Hematopoietic multipotent progenitor cell treated with erythropoietin and hydrocortisone succinate and interleukin-3 and kit ligand, for 6 days (in vitro differentiated cells): Measurements from ENCODE around the gene HIRA.
A peak's percentile ranks its signal among the peaks of the same experiment; 100 is the strongest.
"Not testable (repeated sequence)": the region's sequence is repeated elsewhere in the genome, so short reads cannot be mapped to it uniquely, and the experiment has no call there.

ENCODE experiments used
- DNase-seq: peaks from one replicate; pipeline ENCODE4 v3.0.0-alpha.2; 2015

Gene HIRA

GRCh38 chr22:19461506-19461905 lies 30.0 kb upstream of the HIRA start:
- no peak for DNase-seq

GRCh38 chr22:19460036-19460435 lies 28.5 kb upstream of the HIRA start:
- DNase-seq, result no peak

DNA sequence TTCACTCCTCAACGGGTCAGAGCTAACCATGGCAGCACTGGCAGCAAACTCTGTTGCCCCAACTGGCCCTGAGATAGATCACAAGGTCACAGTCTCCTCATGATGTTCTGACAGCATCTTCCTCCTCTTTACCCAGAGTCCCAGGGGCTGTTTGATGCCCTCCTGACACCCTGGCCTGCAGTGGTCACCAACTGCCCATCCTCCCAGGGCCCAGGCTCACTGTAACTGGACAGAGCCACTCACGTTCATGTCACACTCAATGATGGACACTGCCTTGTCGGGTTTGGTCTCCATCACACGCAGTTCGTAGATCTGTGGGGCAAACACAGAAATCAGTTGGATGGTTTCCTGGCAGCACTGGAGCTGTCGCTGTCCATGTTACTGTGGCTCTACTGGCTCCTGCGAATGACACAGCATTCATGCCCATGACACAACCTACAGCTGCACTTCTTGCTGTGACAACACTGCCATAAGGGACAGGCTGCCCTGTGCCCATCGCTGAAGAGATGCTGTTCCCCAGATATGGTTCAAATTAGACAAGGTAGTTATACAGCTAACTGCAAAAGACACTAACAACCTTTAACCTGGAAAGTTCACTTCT lies 26.4 kb upstream of the HIRA start:
- DNase-seq, result no peak

GRCh38 chr22:19456541-19456940 lies 25.0 kb upstream of the HIRA start:
- DNase-seq, result no peak

- DNase-seq, result no peak
Measured at GRCh38 chr22:19455585-19456370, 24.2 kb upstream of the HIRA start.

DNA sequence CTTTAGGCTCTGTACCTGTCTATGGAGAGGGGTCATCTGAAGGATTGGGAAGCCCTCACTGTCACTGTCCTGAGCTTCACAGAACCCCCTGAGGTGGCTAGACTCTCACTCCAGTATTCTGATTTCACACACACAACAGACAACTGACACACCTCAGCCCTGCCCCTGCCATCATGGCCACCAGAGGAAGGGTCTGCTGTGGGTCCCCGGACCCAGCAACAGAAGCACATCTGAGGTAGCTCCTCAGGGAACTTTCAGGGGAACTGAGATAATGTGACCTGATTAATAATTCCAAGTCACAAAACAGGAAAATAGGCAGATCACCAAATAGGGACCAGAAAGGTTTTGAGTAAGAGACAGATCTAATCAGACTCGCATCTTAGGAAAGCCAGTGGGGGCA lies 23.5 kb upstream of the HIRA start:
- no peak for DNase-seq

DNA sequence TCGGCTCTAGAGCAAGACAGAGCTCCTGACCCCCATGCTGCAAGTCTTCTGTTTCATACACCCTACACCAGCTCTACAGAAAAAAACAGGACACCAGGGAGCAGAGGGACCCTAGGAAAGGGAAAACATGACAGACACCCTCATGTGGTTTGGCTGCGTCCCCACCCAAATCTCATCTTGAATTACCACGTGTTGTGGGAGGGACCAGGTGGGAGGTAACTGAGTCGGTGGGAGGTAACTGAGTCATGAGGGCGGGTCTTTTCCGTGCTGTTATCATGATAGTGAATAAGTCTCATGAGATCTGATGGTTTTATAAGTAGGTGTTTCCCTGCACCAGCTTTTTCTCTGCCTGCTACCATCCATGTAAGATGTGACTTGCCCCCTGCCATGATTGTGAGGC lies 22.6 kb upstream of the HIRA start:
- no peak for DNase-seq

- DNase-seq, result no peak
Measured at GRCh38 chr22:19453718-19454117, 22.2 kb upstream of the HIRA start.

GRCh38 chr22:19451570-19451969 lies 20.0 kb upstream of the HIRA start:
- no peak for DNase-seq

- no peak for DNase-seq
Measured at GRCh38 chr22:19450363-19451175, 19.0 kb upstream of the HIRA start.

DNA sequence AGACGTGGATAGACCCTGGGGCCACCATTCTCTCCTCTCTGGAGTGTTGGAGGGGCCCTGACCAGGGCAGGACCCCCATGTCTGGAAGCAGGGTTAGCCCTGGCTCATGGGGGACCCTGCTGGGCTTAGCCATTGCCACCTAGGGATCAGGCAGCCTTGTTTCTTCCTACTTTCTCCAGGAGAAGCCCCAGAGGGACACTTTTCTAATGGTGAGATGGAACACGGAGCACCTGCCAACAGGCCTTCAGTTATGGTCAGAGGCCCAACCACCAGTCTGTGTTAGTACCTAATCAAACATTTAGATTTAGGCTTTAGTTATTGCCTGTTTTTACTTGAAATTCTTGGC lies 17.9 kb upstream of the HIRA start:
- no peak for DNase-seq

DNA sequence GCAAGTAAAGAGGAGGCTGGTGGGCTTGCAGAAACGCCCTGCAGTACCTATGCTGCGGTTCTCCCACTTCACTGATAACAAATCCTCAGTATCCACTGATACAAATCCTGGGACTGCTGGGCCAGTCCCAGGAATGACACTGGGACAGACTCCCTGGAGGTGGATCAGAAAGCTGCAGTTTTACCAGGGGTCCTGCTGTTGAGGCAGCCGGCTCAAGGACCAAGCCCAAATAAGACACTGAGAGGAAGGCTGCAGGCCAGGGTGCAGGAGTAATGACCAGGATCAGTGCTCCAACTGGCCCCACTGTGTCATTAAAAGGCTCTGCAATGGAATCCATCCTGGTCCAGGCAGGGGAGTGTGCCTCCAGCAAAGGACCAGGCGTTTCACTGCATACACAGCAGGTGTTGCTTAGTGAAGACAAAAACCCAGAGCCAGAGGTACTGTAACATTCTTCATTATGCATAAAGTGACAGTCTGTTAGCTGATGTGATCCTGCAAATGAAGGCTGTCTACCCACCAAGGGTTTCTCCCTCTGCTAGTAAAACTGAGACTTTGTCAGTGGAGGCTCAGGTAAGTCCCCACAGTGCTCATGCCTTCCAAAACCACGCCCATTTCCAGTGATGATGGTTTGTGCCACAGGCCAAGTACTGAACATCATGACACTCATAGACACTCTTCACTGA lies 17.3 kb upstream of the HIRA start:
- no peak for DNase-seq

DNA sequence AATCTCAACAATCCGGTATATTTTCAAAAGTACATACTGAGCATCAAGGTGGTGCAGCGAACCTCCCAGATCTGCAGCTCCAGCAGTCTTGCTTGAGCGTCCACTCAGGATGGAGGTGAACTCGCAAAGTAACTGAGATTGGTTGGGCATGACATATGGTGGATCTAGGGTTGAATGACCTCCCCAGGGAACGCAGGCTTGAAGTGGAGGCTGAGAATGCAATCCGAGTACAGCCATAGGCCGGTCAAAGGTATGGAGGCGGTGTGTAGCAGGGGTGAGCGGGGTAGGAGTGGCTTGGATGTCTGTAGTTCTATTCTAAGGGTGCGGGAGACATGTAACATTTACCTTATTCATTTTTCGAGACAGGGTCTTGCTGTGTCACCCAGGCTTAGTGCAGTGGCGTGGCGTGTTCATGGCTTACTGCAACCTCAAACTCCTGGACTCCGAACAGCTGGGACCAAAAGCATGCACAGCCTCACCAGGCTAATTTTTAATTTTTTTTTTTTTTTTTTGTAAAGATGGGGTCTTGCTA lies 16.6 kb upstream of the HIRA start:
- peak; percentile 38 for DNase-seq

DNA sequence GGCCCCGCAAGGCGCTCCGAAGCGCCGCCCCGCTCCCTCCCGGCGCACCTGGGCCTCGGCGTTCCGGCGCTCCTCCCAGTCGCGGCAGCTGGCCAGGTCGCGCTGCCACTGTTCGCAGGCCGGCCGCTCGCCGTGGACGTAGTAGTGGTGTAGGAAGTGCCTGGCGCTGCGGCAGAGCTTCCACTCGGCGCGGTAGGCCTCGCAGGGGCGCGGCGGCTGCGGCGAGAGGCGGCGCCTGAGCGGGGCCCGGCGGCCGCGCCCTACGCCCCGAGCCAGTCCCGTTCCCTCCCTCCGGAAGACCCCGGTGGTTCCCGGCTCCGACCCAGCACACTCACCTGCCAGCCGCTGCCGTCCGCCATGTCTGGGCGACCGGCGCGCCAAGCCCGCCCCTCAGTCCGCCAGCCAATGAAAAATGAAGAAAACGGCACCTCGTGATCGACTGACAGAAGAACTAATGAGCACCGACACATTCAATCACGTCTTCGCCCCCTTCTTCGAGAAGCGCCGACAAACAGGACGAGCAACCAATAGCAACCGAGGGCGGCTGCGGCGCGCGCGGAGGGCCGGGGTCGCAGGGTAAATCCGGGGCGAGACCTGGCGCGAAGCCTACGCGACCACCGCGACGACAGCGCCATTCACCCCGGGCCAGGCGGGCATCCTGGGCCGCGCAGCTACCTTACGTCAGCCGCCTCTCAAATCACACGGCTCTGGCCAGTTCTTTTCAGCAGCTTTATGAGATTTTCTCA lies 16.0 kb upstream of the HIRA start, which contains the start of gene C22orf39:
C22orf39 (minus strand) TSS at position 382 of the 746 bp plus-strand sequence; CDS start at position 359, 23 bp downstream.
- DNase-seq, result peak; percentile 95

- no peak for DNase-seq
Measured at GRCh38 chr22:19446603-19447329, 15.2 kb upstream of the HIRA start.

- DNase-seq, result not testable (repeated sequence)
Measured at GRCh38 chr22:19445279-19445982, 13.9 kb upstream of the HIRA start.

DNA sequence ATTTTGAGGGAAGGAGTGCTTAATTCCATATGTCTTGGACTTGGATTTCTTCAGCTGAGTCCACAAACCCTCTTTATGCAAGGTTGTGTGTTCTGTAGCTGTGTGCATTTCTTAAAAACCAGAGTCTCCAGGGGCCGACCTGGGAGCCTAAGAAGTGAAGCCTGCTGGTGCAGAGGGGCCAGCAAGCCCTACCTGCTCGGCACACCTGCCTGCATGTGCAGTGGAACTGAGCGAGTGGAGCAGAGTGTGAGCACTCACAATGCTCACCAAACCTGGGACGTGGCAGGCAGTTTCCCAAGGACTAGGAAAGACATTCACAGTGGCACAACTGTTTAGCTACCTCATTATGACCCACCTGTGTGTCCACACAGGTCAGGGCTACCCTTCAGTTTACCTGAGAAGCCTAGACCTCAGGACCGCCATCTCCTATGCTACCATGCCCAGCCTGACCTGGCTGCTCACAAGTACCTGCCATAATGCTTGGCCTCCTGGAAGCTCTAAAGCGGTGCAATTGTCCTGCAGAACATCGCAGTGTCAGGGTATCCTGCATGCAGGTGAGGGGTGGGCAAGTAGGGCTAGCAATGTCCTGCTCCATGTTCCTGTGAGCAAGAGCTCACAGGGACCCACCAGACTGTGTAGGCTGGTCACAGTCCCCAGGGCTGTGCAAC lies 12.1 kb upstream of the HIRA start:
- no peak for DNase-seq

DNA sequence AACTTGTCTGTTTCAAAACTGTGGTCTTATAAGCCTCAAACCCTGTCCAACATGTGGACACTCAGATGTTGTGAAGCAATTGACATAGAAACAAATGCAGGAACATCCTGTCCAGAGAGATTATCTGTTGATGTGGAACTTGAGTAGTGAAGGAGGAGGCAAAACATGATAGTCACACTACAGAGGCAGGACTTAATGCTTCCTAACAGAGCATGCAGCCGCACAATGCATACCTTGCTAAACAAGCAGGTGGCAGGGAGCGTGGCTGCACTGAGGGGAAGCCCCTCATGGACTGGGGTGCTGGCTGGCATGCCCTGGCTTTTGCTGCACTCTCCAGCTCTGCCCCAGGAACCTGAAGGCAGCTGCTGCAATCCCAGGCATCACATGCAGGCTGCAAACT lies 10.6 kb upstream of the HIRA start:
- no peak for DNase-seq

DNA sequence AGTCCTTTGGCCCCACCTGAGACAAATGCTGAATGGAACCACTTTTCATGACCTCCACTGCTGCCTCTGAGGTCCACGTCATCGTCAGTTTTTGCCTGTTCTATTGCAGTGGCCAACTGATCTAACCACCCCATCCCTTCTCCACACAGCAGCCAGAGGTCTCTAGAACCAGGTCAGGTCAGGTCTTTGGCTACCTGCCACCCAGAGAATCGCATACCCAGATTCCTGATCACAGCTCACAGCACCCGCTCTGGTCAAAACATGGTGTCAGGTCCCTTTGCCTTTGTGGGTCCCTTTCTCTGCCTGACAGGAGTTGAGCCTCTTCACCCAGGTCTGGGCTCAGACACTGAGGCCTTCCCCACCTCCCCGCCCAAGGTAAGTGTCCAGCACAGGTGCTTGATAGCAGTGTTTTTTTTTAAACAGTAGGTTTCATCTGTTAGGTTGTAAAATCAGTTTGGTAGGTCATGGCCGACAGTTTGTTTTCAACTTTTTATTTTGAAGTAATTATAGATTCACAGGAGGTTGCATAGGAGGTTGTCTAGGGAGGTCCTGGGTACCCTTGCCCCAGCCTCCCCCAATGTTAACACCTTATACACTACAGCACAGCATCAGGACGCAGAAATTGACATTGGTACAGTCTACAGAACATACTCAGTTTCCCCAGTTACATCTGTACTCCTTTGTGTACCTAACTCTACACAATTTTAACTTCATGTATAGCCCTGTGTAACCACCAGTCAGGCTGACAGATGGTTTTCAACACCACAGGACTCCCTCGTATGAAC lies 9.1 kb upstream of the HIRA start:
- no peak for DNase-seq
